ENCODE results near the gene CDK14. TPM values are rescaled to one million over a fixed set of nuclear protein-coding genes. Genes with fewer than 3 reads are reported as not detected.

Gene CDK14
- total and polyA plus RNA-seq, 2 donors (not counting 3 experiments of a cell fraction or from before 2014, with no cell fraction given) = 5.5 to 34.2 TPM

DNA sequence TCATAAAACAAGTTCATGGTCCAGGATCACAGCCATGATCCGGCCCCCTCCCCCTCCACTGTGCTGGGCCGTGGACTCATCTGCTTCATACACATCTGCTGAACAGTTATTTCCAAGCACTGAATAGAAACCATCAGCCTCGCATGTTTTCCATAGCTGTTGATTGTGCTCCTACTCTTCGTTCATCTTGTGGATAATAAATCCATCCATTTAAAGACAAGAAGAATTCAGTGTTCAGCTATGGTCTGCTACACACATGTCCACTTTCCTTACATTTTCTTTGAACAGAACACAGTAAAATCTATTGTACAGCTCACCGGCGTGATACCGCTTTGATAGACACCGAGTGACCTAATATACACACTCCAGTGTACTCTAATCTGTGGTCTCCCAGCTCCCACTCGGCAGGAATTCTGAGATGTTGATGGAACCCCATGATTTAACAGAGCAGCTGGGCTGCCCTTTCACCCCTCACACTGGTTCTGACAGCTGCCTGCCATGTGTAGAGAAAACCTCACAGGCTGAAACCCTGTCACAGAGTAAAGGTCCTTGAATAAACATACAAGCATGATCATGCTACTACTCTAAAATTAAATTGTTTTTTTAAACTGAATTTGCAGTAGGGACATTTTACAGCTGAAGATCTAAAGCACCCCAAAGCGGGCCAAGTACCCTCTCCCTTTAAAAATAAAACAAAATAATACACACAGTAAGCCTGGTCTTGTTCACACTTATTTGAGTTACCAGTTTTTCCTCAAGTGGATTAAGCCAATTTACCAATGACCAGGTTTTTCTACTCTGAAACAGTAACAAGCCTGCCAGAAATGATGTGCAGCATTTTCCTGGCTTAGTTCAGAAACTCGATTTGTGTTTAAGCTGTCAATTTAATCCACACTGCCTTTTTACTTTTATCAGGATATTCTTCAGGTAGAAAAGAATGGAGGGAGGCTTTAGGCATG, 573.0 kb downstream of the CDK14 start:
- no peaks in the 10 kb centered on the region for H3K9me1 ChIP-seq (replicated peaks; ENCODE audit: control insufficient read depth, extremely low read depth, insufficient read depth, low read length)
- H3K36me3 ChIP-seq (ENCODE audit: control insufficient read depth in 2 of 2, extremely low read depth in 1 of 2, insufficient read depth in 2 of 2, low read length in 2 of 2) = no peaks in the 10 kb centered on the region
- FAIRE-seq = no peak
- dilution Hi-C loops (cut with MboI; ENCODE audit: extremely low pct_ligation_motif_present, low sequenced_read_pairs) (no loop called here), intact Hi-C loops (cut with micrococcal nuclease) (no loop called here)
- TF ChIP-seq POLR2A (IDR thresholded peaks at IDR 0.05; ENCODE audit: low read depth, low read length) (no peak), FOS (IDR thresholded peaks at IDR 0.05; ENCODE audit: borderline replicate concordance, insufficient read depth, low read length) (no peak), EZH2 (IDR thresholded peaks at IDR 0.05; ENCODE audit: borderline replicate concordance, low read depth, low read length, severe bottlenecking) (no peak), GATA2 (IDR thresholded peaks at IDR 0.05; ENCODE audit: insufficient read depth, insufficient read length, low read depth, low read length) (no peak), POLR2AphosphoS5 (IDR thresholded peaks at IDR 0.05; ENCODE audit: insufficient read depth, low read depth, low read length) (no peak)
- TF ChIP-seq, protein P1, sequence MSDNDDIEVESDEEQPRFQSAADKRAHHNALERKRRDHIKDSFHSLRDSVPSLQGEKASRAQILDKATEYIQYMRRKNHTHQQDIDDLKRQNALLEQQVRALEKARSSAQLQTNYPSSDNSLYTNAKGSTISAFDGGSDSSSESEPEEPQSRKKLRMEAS (IDR thresholded peaks at IDR 0.05; ENCODE audit: insufficient read depth, insufficient read length) = no peak
- no peak overlapping the region for H3K9ac ChIP-seq (replicated peaks; ENCODE audit: extremely low read depth, insufficient read depth, low read length)
- BruUV-seq (replicated peaks) = no TSS peak
- CTCF ChIA-PET = interaction anchor here (1.1 kb wide), 1 partner anchor 25 kb away, joined by 3 read pairs; no protein-coding TSS in a partner anchor
- H3K4me3 ChIP-seq (replicated peaks in 1 of 3; ENCODE audit: insufficient read depth in 1 of 3, low read depth in 1 of 3, low read length in 3 of 3) = no peak overlapping the region
- no peak overlapping the region for H3K27ac ChIP-seq (ENCODE audit: insufficient read depth, low read depth, low read length)
- no peaks in the 10 kb centered on the region for H3K79me2 ChIP-seq (ENCODE audit: control insufficient read depth, insufficient read depth, low read length)
- H3K4me1 ChIP-seq (ENCODE audit: control insufficient read depth, extremely low read depth, insufficient read depth, low read length) = no peaks in the 10 kb centered on the region
- no peaks in the 10 kb centered on the region for H4K20me1 ChIP-seq (replicated peaks; ENCODE audit: control insufficient read depth, extremely low read depth, insufficient read depth, low read length)
- POLR2A ChIA-PET = no interaction called here
- H3K9me3 ChIP-seq (replicated peaks; ENCODE audit: control insufficient read depth, insufficient read depth, low read length) = no peaks in the 10 kb centered on the region
- H3K4me2 ChIP-seq (ENCODE audit: insufficient read depth, low read length) = no peak overlapping the region
- no peak for DNase-seq (ENCODE audit: low read depth, low spot score)
- H3K27me3 ChIP-seq (ENCODE audit: control insufficient read depth in 2 of 2, insufficient read depth in 2 of 2, low read length in 2 of 2) = no peaks in the 10 kb centered on the region
- no peak overlapping the region for H2AFZ ChIP-seq (ENCODE audit: low read depth, low read length)

DNA sequence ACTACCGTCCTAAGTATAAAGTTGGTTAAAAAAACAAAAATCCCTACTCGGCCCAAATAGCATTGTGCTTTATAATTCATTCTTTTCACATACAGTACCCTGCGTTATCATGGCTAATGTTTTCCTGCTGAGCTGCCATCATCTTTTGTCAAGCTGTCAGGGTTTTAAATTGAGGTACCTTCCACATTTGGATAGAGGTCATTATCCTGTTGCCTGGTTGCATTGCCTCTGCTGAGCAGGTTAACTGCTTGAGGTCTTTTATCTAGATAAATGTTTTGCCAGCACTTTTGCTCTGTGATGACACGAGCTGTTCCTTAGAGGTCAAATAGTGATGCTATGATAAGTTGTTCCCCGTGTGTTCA, 573.7 kb downstream of the CDK14 start:
- DNase-seq (ENCODE audit: low read depth, low spot score) = no peak
- TF ChIP-seq, protein P2, sequence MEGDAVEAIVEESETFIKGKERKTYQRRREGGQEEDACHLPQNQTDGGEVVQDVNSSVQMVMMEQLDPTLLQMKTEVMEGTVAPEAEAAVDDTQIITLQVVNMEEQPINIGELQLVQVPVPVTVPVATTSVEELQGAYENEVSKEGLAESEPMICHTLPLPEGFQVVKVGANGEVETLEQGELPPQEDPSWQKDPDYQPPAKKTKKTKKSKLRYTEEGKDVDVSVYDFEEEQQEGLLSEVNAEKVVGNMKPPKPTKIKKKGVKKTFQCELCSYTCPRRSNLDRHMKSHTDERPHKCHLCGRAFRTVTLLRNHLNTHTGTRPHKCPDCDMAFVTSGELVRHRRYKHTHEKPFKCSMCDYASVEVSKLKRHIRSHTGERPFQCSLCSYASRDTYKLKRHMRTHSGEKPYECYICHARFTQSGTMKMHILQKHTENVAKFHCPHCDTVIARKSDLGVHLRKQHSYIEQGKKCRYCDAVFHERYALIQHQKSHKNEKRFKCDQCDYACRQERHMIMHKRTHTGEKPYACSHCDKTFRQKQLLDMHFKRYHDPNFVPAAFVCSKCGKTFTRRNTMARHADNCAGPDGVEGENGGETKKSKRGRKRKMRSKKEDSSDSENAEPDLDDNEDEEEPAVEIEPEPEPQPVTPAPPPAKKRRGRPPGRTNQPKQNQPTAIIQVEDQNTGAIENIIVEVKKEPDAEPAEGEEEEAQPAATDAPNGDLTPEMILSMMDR (IDR thresholded peaks at IDR 0.05; ENCODE audit: extremely low read depth in 1 of 2, insufficient read depth in 1 of 2, low read depth in 1 of 2, low read length in 2 of 2) = no peak
- TF ChIP-seq MYC (IDR thresholded peaks at IDR 0.05; ENCODE audit: low read depth, low read length) (no peak), JUN (IDR thresholded peaks at IDR 0.05; ENCODE audit: borderline replicate concordance, insufficient read depth, insufficient read length, low read depth) (no peak), EZH2 (IDR thresholded peaks at IDR 0.05; ENCODE audit: borderline replicate concordance, low read depth, low read length, severe bottlenecking) (no peak), FOS (IDR thresholded peaks at IDR 0.05; ENCODE audit: borderline replicate concordance, insufficient read depth, low read length) (no peak), POLR2AphosphoS5 (IDR thresholded peaks at IDR 0.05; ENCODE audit: insufficient read depth, low read depth, low read length) (no peak), GATA2 (IDR thresholded peaks at IDR 0.05; ENCODE audit: insufficient read depth, insufficient read length, low read depth, low read length) (no peak)
- TF ChIP-seq, protein P1 (IDR thresholded peaks at IDR 0.05; ENCODE audit: insufficient read depth, insufficient read length) = no peak
- intact Hi-C loops (cut with micrococcal nuclease) = no loop called here
- no peak overlapping the region for H3K4me3 ChIP-seq (replicated peaks in 1 of 3; ENCODE audit: insufficient read depth in 1 of 3, low read depth in 1 of 3, low read length in 3 of 3)
- no peaks in the 10 kb centered on the region for H3K27me3 ChIP-seq (ENCODE audit: control insufficient read depth in 2 of 2, insufficient read depth in 2 of 2, low read length in 2 of 2)
- no peaks in the 10 kb centered on the region for H3K9me3 ChIP-seq (replicated peaks; ENCODE audit: control insufficient read depth, insufficient read depth, low read length)
- H2AFZ ChIP-seq (ENCODE audit: low read depth, low read length) = no peak overlapping the region
- FAIRE-seq = no peak
- no peaks in the 10 kb centered on the region for H3K36me3 ChIP-seq (ENCODE audit: control insufficient read depth in 2 of 2, extremely low read depth in 1 of 2, insufficient read depth in 2 of 2, low read length in 2 of 2)
- no peak overlapping the region for H3K4me2 ChIP-seq (ENCODE audit: insufficient read depth, low read length)
- ChIA-PET CTCF (interaction anchor here (1.1 kb wide), 1 partner anchor 25 kb away, joined by 3 read pairs; no protein-coding TSS in a partner anchor), POLR2A (no interaction called here)
- dilution Hi-C loops (cut with MboI; ENCODE audit: extremely low pct_ligation_motif_present, low sequenced_read_pairs) = no loop called here
- BruUV-seq (replicated peaks) = no TSS peak
- H3K27ac ChIP-seq (ENCODE audit: insufficient read depth, low read depth, low read length) = no peak overlapping the region
- no peaks in the 10 kb centered on the region for H3K9me1 ChIP-seq (replicated peaks; ENCODE audit: control insufficient read depth, extremely low read depth, insufficient read depth, low read length)
- H4K20me1 ChIP-seq (replicated peaks; ENCODE audit: control insufficient read depth, extremely low read depth, insufficient read depth, low read length) = no peaks in the 10 kb centered on the region
- H3K79me2 ChIP-seq (ENCODE audit: control insufficient read depth, insufficient read depth, low read length) = no peaks in the 10 kb centered on the region
- no peak overlapping the region for H3K9ac ChIP-seq (replicated peaks; ENCODE audit: extremely low read depth, insufficient read depth, low read length)
- H3K4me1 ChIP-seq (ENCODE audit: control insufficient read depth, extremely low read depth, insufficient read depth, low read length) = no peaks in the 10 kb centered on the region
